Measurements from ENCODE around the gene PERCC1. TPM values are rescaled to one million over a fixed set of nuclear protein-coding genes. Genes with fewer than 3 reads are reported as not detected.

Gene PERCC1
- total RNA-seq, 1 donor = not detected

- H3K4me3 ChIP-seq (ENCODE audit: insufficient read depth, low read length) = no peak overlapping the region
- no peak overlapping the region for H3K27ac ChIP-seq (ENCODE audit: low read depth, low read length)
- DNase-seq (ENCODE audit: insufficient read length, low spot score, missing footprints) = no peak
- no peaks in the 10 kb centered on the region for H4K20me1 ChIP-seq (ENCODE audit: insufficient read depth, low read length)
- H3K79me2 ChIP-seq (ENCODE audit: insufficient read depth, low read length) = no peaks in the 10 kb centered on the region
- H3K36me3 ChIP-seq (ENCODE audit: insufficient read depth, low read length) = peaks cover 7% of the 10 kb centered on the region
- H3K4me2 ChIP-seq (ENCODE audit: insufficient read depth, low read length) = no peak overlapping the region
- H2AFZ ChIP-seq (ENCODE audit: low read length) = no peak overlapping the region
- no peak for TF ChIP-seq CTCF (IDR thresholded peaks at IDR 0.05; ENCODE audit: extremely low read depth, low read depth, low read length)
- no peaks in the 10 kb centered on the region for H3K4me1 ChIP-seq (ENCODE audit: insufficient read depth, low read length)
- H3K27me3 ChIP-seq (ENCODE audit: insufficient read depth, low read length) = no peaks in the 10 kb centered on the region
- no peaks in the 10 kb centered on the region for H3K9me3 ChIP-seq (ENCODE audit: low read depth, low read length)
Measured at GRCh38 chr16:1387331-1387730, 43.5 kb upstream of the PERCC1 start.

DNA sequence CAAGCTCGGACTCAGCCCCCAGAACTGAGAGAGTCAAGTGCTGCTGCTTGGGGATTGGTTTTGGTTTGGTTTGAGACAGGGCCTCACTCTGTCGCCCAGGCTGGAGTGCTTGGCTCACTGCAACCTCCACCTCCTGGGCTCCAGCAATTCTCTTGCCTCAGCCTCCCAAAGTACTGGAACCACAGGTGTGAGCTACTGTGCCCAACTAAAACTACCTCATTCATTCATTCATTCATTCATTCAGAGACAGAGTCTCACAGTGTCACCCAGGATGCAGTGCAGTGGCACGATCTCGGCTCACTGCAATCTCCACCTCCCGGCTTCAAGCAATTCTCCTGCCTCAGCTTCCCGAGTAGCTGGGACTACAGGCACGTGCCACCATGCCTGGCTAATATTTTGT is 41.1 kb upstream of the PERCC1 start:
- Histone ChIP-seq H3K4me2 (ENCODE audit: insufficient read depth, low read length) (no peak overlapping the region), H3K27ac (ENCODE audit: low read depth, low read length) (no peak overlapping the region), H4K20me1 (ENCODE audit: insufficient read depth, low read length) (no peaks in the 10 kb centered on the region), H3K4me3 (ENCODE audit: insufficient read depth, low read length) (no peak overlapping the region), H3K9me3 (ENCODE audit: low read depth, low read length) (no peaks in the 10 kb centered on the region), H3K36me3 (ENCODE audit: insufficient read depth, low read length) (peaks cover 7% of the 10 kb centered on the region), H3K4me1 (ENCODE audit: insufficient read depth, low read length) (no peaks in the 10 kb centered on the region), H3K79me2 (ENCODE audit: insufficient read depth, low read length) (no peaks in the 10 kb centered on the region), H2AFZ (ENCODE audit: low read length) (no peak overlapping the region), H3K27me3 (ENCODE audit: insufficient read depth, low read length) (no peaks in the 10 kb centered on the region)
- no peak for DNase-seq (ENCODE audit: insufficient read length, low spot score, missing footprints)
- no peak for TF ChIP-seq CTCF (IDR thresholded peaks at IDR 0.05; ENCODE audit: extremely low read depth, low read depth, low read length)

GRCh38 chr16:1390239-1390779 is 40.6 kb upstream of the PERCC1 start:
- no peak for TF ChIP-seq CTCF (IDR thresholded peaks at IDR 0.05; ENCODE audit: extremely low read depth, low read depth, low read length)
- peaks cover 7% of the 10 kb centered on the region for H3K36me3 ChIP-seq (ENCODE audit: insufficient read depth, low read length)
- DNase-seq (ENCODE audit: insufficient read length, low spot score, missing footprints) = no peak
- H3K27me3 ChIP-seq (ENCODE audit: insufficient read depth, low read length) = no peaks in the 10 kb centered on the region
- no peak overlapping the region for H3K4me3 ChIP-seq (ENCODE audit: insufficient read depth, low read length)
- H2AFZ ChIP-seq (ENCODE audit: low read length) = no peak overlapping the region
- no peaks in the 10 kb centered on the region for H3K4me1 ChIP-seq (ENCODE audit: insufficient read depth, low read length)
- H4K20me1 ChIP-seq (ENCODE audit: insufficient read depth, low read length) = no peaks in the 10 kb centered on the region
- no peaks in the 10 kb centered on the region for H3K9me3 ChIP-seq (ENCODE audit: low read depth, low read length)
- no peak overlapping the region for H3K4me2 ChIP-seq (ENCODE audit: insufficient read depth, low read length)
- H3K27ac ChIP-seq (ENCODE audit: low read depth, low read length) = no peak overlapping the region
- H3K79me2 ChIP-seq (ENCODE audit: insufficient read depth, low read length) = no peaks in the 10 kb centered on the region

DNA sequence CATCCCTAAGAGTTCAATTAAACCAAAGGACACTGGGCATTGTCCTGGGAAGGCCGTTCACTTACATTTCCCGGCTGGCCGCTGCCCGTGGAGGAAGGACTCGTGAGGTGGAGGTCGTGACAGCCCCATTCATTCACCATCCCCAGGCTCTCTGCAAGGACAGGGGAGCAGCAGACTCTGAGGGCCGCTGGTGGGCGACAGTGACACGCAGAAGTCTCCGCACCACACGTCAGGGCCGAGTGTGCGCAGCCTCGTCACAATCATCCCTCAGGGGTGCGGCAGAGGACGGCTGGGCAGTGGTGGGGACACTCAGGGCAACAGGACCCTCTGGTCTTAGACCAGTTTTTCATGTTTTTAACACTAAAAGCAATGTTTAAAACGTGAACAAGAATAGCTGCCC is 38.1 kb upstream of the PERCC1 start:
- H3K27me3 ChIP-seq (ENCODE audit: insufficient read depth, low read length) = no peaks in the 10 kb centered on the region
- no peaks in the 10 kb centered on the region for H3K4me1 ChIP-seq (ENCODE audit: insufficient read depth, low read length)
- no peak overlapping the region for H3K4me2 ChIP-seq (ENCODE audit: insufficient read depth, low read length)
- no peak overlapping the region for H2AFZ ChIP-seq (ENCODE audit: low read length)
- H3K36me3 ChIP-seq (ENCODE audit: insufficient read depth, low read length) = peaks cover 7% of the 10 kb centered on the region
- no peaks in the 10 kb centered on the region for H4K20me1 ChIP-seq (ENCODE audit: insufficient read depth, low read length)
- H3K27ac ChIP-seq (ENCODE audit: low read depth, low read length) = no peak overlapping the region
- no peaks in the 10 kb centered on the region for H3K79me2 ChIP-seq (ENCODE audit: insufficient read depth, low read length)
- TF ChIP-seq CTCF (IDR thresholded peaks at IDR 0.05; ENCODE audit: extremely low read depth, low read depth, low read length) = no peak
- no peak overlapping the region for H3K4me3 ChIP-seq (ENCODE audit: insufficient read depth, low read length)
- no peak for DNase-seq (ENCODE audit: insufficient read length, low spot score, missing footprints)
- H3K9me3 ChIP-seq (ENCODE audit: low read depth, low read length) = no peaks in the 10 kb centered on the region

Measured in osteoblast (primary cell).